ENCODE results near the gene RORB. TPM values are rescaled to one million over a fixed set of nuclear protein-coding genes. Genes with fewer than 3 reads are reported as not detected.

RORB gene
- total RNA-seq, 1 experiment from 2014 or later: 3.0 TPM

DNA sequence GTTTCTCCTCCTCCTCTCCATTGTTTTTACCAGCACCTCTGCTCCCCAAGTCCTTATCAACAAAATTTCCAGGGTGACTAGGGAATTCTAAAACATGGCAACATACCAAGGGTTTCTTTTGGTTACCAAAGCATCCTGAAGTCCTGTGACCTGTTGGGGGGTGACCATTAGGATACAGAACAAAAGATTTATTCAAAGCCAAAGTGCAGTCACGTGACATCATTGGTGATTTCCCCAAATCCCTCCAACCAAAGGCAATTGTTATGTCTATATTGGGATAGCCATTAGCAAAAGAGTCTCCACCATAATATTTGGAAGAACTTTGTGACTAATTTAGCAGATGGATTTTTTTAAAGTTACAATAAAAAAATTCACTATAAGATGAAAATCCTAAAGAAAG lies 222.2 kb downstream of the RORB start:
- DNase-seq (ENCODE audit: low spot score): no peak

DNA sequence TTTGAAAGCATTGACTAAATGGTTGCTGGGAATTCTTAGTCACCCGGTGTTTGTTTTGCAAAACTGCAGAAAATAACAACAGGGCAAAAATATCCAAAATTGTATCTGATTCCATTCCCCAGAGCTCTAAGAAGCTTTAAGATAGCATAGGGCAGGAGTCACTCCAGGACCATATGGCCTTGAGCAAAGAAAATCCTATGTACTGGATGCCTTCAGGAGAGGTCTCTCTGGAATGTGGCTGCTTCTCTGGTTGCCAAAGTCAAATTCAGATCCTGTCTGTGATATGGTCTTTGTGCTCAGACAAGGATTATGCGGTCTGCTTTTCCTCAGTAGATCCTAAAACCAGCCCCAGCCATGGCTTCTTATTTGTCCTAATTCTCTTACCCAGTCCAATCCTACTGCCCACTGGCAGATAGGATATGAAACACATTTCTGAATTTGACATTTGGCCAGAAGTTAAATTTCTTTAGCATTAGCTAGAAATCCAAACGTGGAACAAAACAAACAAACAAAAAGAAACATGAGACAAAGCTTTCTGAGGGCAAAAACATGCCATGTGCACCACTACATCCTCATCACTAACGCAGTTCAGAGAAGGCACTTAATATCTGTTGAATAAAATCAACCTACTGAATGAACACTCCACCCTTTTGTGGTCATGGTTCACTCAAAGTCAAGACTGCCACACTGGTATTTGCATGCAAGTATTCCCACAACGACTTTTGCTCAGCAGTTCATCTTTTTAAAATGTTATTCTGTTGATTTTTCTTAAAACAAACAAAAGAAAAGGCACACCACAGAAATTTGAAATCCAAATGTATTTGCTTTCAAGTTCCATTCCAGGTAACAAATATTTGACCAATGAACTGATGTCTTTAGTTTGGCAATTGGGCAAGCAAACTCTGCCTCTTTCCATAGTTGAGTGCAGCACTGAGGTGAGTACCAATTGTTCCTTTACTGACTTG lies 224.8 kb downstream of the RORB start:
- peak; percentile 29 for DNase-seq (ENCODE audit: low spot score)

DNA sequence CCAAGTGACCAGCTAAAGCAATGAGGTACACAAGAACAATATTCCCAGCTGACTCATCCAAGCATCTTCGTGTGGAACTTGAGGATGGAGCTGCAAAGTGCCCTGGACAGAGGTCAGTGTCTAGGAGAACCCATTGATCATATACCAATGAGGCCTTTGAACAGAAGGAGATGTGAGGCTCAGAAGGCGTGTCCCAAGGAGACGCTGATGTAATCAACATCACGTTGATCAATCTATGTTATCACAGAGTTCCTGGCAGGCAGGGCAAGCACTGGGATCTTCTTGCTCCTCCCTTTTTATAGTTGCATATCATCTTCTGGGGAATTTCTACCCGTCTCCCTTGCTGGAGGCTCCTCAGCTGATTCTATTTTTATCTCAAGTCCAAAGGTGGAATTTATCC lies 227.2 kb downstream of the RORB start:
- no peak for DNase-seq (ENCODE audit: low spot score)

DNA sequence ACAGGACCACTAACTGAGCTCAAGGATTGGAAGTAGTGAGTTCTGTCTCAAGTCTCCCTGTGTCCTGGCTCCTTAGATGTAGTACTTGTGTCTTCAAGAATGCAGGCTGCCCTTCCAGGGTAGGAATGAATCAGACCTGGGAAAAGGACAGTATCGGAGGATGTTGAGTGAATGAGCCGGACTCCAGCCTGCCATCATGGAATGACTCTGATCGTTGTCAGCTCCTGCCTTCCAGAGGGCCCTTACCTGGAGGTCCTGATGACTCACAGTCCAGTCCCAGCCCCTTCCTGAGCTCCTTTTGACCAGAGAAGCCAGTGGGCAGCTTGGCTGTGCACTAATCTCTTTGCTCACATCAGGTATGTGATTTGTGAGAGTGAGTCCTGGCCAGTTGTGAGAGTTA lies 229.4 kb downstream of the RORB start:
- no peak for DNase-seq (ENCODE audit: low spot score)

DNA sequence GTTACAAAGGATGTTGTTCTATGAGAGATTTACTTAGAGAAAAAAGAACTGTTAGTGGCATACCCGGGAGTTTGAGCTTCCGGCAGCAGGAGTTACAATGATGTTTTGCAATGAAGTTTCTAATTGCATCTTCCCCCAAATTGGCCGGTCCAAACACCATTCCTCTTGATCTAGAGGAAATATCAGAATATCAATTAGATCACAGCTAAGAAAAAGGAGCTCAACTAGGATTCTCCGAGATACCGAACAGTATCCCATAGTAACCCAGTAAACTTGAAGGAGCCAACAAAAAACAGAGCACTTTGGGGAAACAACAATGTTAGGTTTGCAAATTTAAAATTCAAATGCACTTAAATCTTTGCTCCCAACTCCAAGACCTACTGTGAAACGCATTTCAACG lies 231.0 kb downstream of the RORB start:
- DNase-seq (ENCODE audit: low spot score): no peak

DNA sequence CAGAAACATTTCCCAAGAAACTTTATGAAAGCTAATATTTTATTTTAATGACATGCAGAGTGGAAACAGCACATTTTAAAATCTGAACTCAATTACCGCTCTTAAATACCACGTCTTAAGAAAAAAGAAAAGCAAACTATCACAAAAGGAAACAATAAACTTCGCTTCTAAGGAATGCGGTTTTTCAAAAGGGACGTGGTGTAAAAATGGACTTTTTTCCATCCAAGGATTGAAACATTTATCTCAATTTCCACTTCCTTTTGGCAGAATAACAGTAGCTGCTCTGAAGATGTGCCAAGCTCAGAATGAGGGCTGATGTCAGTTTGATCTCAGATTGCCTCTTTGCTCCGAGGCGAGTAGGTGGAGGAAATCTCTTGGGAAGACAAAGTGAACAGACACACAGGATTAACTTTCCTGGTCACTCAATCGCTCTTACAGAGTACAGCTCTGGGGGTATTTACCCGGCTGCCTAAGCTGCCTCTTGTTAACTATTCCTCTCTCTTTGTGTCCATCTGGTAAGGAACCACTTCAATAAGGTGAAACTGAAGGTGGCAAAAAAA lies 232.1 kb downstream of the RORB start:
- no peak for DNase-seq (ENCODE audit: low spot score)

DNA sequence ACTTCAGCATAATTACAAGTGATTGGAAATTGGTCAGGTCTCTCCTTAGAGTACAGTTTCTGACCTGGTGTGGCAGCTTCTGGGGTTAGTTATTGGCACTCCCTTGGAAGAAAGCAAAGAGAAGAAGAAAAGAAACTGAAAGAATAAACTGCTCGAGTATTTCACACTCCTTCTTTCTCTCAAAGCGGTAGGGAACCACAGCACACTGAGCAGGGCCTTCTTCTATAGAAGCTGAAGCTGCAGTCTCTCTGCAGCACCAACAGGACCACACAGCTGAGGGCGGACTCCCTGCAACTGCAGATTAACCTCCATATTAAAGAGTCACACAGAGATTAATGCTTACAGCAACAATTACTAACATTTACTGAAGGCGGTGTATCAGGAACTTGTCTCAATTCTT lies 238.6 kb downstream of the RORB start:
- no peak for DNase-seq (ENCODE audit: low spot score)

DNA sequence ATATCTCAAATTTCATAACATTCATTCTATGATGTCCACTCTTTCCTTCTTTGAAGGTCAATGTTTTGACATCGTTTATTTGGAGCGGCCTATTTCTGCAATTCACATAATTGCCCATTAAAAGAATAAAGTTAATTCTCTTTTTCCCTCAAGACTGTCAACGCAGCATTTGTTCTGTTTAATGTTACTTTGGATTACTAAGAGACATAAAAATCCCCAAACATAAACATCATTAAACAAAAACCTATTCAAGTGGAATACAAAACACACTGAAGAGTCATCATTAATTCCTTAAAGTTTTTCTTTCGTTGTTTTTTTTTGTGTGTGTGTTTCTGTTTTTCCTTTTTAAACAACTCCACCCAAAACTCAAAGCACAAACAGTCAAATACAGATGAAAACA lies 239.5 kb downstream of the RORB start:
- DNase-seq (ENCODE audit: low spot score): no peak

DNA sequence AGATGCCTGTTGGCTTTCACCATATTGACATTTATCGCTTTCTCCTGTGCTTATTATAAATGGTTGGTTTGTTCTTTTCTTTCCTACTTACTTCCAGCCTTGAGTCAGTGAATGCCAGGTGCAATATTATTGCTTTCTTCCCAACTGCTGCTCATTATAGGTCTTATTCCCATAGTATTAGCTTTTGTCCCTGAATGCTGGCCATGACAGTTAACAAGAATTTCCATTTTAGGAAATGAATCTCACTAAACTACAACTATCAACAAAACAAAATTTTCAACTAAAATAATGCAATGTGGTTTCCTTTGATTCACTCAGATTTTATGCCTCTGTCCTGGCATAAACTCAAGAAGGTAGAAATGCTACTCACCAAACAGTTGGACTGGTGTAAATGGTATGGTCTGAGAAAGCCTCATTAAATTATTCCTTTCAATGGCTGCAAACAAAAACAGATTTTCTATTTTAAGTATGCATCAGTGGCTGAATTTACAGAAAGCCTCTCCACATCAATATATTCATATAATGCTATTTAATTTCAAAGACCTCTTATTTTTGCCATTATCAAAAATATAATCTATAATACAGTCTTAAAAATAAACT lies 245.2 kb downstream of the RORB start:
- no peak for DNase-seq (ENCODE audit: low spot score)

All from H4 (cell line).